Measurements from ENCODE around the gene LSAMP.

DNA sequence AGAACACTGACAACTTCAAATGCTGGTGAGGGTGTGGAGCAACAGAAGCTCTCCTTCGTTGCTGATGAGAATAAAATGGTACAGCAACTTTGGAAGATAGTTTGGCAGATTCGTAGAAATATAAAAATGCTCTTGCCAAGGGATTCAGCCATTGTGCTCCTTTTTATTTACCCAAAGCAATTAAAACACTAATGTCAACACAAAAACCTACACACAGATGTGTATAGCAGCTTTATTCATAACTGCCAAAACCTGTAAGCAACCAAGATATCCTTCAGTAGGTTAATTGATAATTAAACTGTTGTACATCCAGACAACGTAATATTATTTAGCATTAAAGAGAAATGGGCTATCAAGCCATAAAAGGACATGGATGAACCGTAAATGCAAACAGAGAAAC, 37.8 kb upstream of the LSAMP start:
- no peak for TF ChIP-seq POLR2A (IDR thresholded peaks at IDR 0.05; ENCODE audit: low read depth, low read length)
- TF ChIP-seq, protein P1, sequence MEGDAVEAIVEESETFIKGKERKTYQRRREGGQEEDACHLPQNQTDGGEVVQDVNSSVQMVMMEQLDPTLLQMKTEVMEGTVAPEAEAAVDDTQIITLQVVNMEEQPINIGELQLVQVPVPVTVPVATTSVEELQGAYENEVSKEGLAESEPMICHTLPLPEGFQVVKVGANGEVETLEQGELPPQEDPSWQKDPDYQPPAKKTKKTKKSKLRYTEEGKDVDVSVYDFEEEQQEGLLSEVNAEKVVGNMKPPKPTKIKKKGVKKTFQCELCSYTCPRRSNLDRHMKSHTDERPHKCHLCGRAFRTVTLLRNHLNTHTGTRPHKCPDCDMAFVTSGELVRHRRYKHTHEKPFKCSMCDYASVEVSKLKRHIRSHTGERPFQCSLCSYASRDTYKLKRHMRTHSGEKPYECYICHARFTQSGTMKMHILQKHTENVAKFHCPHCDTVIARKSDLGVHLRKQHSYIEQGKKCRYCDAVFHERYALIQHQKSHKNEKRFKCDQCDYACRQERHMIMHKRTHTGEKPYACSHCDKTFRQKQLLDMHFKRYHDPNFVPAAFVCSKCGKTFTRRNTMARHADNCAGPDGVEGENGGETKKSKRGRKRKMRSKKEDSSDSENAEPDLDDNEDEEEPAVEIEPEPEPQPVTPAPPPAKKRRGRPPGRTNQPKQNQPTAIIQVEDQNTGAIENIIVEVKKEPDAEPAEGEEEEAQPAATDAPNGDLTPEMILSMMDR (IDR thresholded peaks at IDR 0.05; ENCODE audit: extremely low read depth in 1 of 2, insufficient read depth in 1 of 2, low read depth in 1 of 2, low read length in 2 of 2): no peak
